IPS-NIHi7 (cell line): Measurements from ENCODE around the gene DRGX.

ENCODE experiments used
- DNase-seq: peaks from one replicate; pipeline ENCODE4 v3.0.0; 2012; ENCODE audit warnings: mixed read lengths; ENCODE audit errors: extremely low spot score

Gene DRGX

DNA sequence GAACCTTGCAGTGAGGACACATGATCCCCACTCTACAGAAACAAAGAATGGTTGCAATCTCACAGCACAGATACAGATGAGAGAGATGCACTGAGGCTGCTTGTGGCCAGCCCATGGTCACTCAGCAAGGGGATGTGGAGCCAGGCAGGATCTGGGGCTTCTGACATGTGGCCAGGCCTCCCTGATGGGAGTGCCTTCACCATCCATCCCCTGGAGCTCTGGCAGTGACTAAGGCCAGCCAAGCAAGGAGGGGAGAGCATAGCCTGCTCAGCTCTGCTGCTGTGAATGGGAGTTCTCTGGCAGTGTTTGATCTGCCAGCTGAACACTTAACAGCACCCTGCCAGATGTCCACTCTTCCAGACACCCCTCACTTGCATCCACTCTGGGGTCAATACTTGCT, 77.1 kb downstream of the DRGX start:
- DNase-seq, result no peak

- no peak for DNase-seq
Measured at GRCh38 chr10:49318028-49318427, 77.9 kb downstream of the DRGX start.

DNA sequence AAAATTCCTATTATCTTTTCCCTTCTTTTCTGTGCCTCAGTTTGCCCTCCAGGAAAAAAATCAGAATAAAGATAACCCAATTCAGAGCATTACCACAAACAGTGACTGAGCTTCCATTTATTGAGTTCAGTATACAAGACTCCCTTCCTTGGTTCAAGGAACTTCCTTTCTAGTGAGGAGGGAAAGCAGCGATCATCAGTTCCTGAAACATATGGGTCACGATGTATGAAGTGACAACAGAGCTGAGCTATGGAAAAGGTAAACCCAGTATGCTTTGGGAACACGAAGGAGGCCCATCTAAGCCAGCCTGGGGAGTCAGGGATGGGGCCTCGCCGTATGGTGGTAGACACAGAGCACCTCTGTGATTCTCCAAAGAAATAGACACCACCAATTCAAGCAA, 81.1 kb downstream of the DRGX start:
- DNase-seq, result no peak
